ENCODE results near the gene RAPGEFL1. TPM values are rescaled to one million over a fixed set of nuclear protein-coding genes. Genes with fewer than 3 reads are reported as not detected.
"Not testable (repeated sequence)": the region's sequence is repeated elsewhere in the genome, so short reads cannot be mapped to it uniquely, and the experiment has no call there.

RAPGEFL1 gene
- polyA plus RNA-seq, 4 donors, result 24.5 to 121 (median 57.9) TPM

DNA sequence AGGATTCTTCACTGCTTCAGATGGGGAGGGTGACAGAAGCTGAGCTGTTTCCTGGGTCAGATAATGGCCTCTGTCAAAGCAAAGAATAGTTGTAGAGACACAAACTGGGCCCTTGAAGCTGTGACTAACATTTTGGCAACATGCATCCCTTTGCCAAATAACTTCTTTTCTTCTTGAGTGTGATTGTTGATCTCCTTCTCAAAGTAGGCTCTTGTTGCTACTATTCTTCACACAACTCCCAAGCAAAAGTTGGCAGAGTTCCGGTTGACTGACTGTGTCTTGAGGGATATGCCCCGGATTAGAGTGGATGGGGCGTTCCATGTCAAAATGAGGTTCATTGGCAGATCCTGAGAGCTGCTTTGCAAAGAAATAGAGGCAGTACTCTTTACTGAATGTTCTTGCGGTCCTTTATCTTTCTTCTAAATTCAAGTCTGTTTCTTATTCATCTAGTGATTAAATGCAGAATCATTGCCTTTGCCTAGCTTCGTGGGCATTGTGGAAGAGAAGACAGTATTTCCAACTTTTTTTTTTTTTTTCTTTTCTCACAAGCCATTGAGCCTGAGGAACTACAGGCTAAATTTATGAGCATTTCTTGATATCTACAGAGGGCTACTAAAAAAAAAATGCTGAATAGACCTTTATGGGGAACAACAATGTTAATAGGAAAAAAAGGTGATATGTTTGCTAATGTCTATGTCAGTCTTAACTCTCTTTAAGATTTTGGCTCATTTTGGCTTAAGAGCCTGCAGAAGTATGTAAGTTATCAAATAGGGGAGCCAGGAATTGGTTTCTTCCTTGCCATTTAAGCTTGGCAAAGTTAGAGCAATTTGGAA, 47.7 kb downstream of the RAPGEFL1 start:
- Histone ChIP-seq H3K27me3 (ENCODE audit: control insufficient read depth in 3 of 3, insufficient read depth in 3 of 3, low read length in 3 of 3) (no peaks in the 10 kb centered on the region), H3K4me3 (ENCODE audit: low read depth in 1 of 3, low read length in 3 of 3) (no peak overlapping the region), H3K9me3 (ENCODE audit: control insufficient read depth in 2 of 2, insufficient read depth in 1 of 2, low read depth in 1 of 2, low read length in 1 of 2) (no peaks in the 10 kb centered on the region), H3K4me1 (ENCODE audit: control insufficient read depth in 3 of 3, insufficient read depth in 2 of 3, low read depth in 1 of 3, low read length in 2 of 3) (peaks cover 0 to 4% (median 0%) of the 10 kb centered on the region in 3 donors), H3K27ac (ENCODE audit: low read depth in 1 of 3, low read length in 2 of 3) (peak overlapping the region in 1 of 3 donors; percentile 63), H3K36me3 (ENCODE audit: control insufficient read depth in 3 of 3, insufficient read depth in 2 of 3, low read depth in 1 of 3, low read length in 3 of 3) (peaks cover 0 to 22% (median 0%) of the 10 kb centered on the region in 3 donors)
- WGBS, 3 donors, result 70 to 88% (median 78%) methylated on average over 5 of the region's 5 CpGs
- no peak for FAIRE-seq
- DNase-seq, result no peak

DNA sequence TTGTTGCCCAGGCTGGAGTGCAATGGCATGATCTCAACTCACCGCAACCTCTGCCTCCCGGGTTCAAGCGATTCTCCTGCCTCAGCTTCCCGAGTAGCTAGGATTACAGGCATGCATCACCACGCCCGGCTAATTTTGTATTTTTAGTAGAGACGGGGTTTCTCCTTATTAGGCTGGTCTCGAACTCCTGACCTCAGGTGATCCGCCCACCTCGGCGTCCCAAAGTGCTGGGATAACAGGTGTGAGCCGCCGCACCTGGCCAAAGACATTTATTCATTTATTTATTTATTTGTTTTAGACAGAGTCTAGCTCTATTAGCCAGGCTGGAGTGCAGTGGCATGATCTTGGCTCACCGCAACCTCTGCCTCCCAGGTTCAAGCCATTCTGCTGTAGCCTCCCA, 51.9 kb downstream of the RAPGEFL1 start:
- H3K4me3 ChIP-seq (ENCODE audit: low read depth in 1 of 3, low read length in 3 of 3); H3K27ac ChIP-seq (ENCODE audit: low read depth in 1 of 3, low read length in 2 of 3); FAIRE-seq; H3K9me3 ChIP-seq (ENCODE audit: control insufficient read depth in 2 of 2, insufficient read depth in 1 of 2, low read depth in 1 of 2, low read length in 1 of 2); H3K27me3 ChIP-seq (ENCODE audit: control insufficient read depth in 3 of 3, insufficient read depth in 3 of 3, low read length in 3 of 3); DNase-seq; H3K4me1 ChIP-seq (ENCODE audit: control insufficient read depth in 3 of 3, insufficient read depth in 2 of 3, low read depth in 1 of 3, low read length in 2 of 3): not testable (repeated sequence)
- H3K36me3 ChIP-seq (ENCODE audit: control insufficient read depth in 3 of 3, insufficient read depth in 2 of 3, low read depth in 1 of 3, low read length in 3 of 3), result peaks cover 2 to 38% (median 3%) of the 10 kb centered on the region in 3 donors
- WGBS, 3 donors, result 95 to 97% (median 95%) methylated on average over 14 of the region's 14 CpGs

DNA sequence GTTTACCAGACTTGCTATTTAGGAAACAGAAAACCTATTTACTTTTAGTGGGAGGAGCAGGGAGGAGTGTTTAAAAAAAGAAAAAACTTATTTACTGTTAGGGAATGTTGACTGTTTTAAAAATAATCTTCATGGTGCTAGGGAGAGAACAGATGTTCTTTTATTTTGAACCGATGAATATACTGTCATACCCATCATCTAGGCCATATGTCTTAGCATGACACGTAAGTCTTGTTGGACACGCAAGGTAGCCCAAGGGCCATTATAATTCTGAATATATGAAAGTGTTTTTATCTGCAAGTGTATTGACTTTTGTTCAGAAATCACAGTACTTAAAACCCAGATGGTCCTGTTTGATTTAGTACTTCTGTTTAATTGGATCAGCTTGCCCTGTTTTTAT, 53.4 kb downstream of the RAPGEFL1 start:
- H3K36me3 ChIP-seq (ENCODE audit: control insufficient read depth in 3 of 3, insufficient read depth in 2 of 3, low read depth in 1 of 3, low read length in 3 of 3), result peaks cover 3 to 46% (median 4%) of the 10 kb centered on the region in 3 donors

DNA sequence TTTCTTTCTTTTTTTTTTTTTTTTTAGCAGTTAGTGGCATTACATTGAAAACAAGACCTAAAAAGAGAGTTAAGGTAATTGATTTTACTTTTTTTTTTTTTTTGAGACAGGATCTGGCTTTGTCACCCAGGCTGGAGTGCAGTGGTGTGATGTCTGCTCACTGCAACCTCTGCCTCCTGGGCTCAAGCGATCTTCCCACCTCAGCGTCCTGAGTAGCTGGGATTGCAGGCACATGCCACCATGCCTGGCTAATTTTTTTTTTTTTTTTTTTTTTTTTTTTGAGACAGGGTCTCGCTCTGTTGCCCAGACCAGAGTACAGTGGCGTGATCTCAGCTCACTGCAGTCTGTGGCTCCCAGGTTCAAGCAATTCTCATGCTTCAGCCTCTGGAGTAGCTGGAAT, 54.7 kb downstream of the RAPGEFL1 start:
- H3K9me3 ChIP-seq (ENCODE audit: control insufficient read depth in 2 of 2, insufficient read depth in 1 of 2, low read depth in 1 of 2, low read length in 1 of 2); FAIRE-seq: not testable (repeated sequence)
- peaks cover 4 to 52% (median 5%) of the 10 kb centered on the region in 3 donors for H3K36me3 ChIP-seq (ENCODE audit: control insufficient read depth in 3 of 3, insufficient read depth in 2 of 3, low read depth in 1 of 3, low read length in 3 of 3)

More for the DNA sequence above, 53.4 kb downstream of the RAPGEFL1 start:
- H3K4me1 ChIP-seq (ENCODE audit: control insufficient read depth in 3 of 3, insufficient read depth in 2 of 3, low read depth in 1 of 3, low read length in 2 of 3), result no peaks in the 10 kb centered on the region
- no peak for DNase-seq
- 84 to 95% (median 89%) methylated on average over 3 of the region's 3 CpGs for WGBS, 3 donors
- no peak overlapping the region for H3K4me3 ChIP-seq (ENCODE audit: low read depth in 1 of 3, low read length in 3 of 3)
- no peak overlapping the region for H3K27ac ChIP-seq (ENCODE audit: low read depth in 1 of 3, low read length in 2 of 3)
- no peak for FAIRE-seq
- H3K9me3 ChIP-seq (ENCODE audit: control insufficient read depth in 2 of 2, insufficient read depth in 1 of 2, low read depth in 1 of 2, low read length in 1 of 2), result no peaks in the 10 kb centered on the region
- H3K27me3 ChIP-seq (ENCODE audit: control insufficient read depth in 3 of 3, insufficient read depth in 3 of 3, low read length in 3 of 3), result no peaks in the 10 kb centered on the region

GRCh38 chr17:40241252-40241834, 64.1 kb downstream of the RAPGEFL1 start:
- H3K27ac ChIP-seq (ENCODE audit: low read depth in 1 of 3, low read length in 2 of 3), result no peak overlapping the region
- WGBS, 3 donors, result 77 to 95% (median 87%) methylated on average over 4 of the region's 4 CpGs
- no peaks in the 10 kb centered on the region for H3K9me3 ChIP-seq (ENCODE audit: control insufficient read depth in 2 of 2, insufficient read depth in 1 of 2, low read depth in 1 of 2, low read length in 1 of 2)
- DNase-seq (no peak), FAIRE-seq (no peak)
- H3K4me3 ChIP-seq (ENCODE audit: low read depth in 1 of 3, low read length in 3 of 3), result no peak overlapping the region
- H3K27me3 ChIP-seq (ENCODE audit: control insufficient read depth in 3 of 3, insufficient read depth in 3 of 3, low read length in 3 of 3), result no peaks in the 10 kb centered on the region
- peaks cover 0 to 19% (median 0%) of the 10 kb centered on the region in 3 donors for H3K36me3 ChIP-seq (ENCODE audit: control insufficient read depth in 3 of 3, insufficient read depth in 2 of 3, low read depth in 1 of 3, low read length in 3 of 3)
- peaks cover 0 to 3% (median 0%) of the 10 kb centered on the region in 3 donors for H3K4me1 ChIP-seq (ENCODE audit: control insufficient read depth in 3 of 3, insufficient read depth in 2 of 3, low read depth in 1 of 3, low read length in 2 of 3)

More for the DNA sequence above, 54.7 kb downstream of the RAPGEFL1 start:
- not testable (repeated sequence) for H3K27ac ChIP-seq (ENCODE audit: low read depth in 1 of 3, low read length in 2 of 3); H3K27me3 ChIP-seq (ENCODE audit: control insufficient read depth in 3 of 3, insufficient read depth in 3 of 3, low read length in 3 of 3); DNase-seq; H3K4me3 ChIP-seq (ENCODE audit: low read depth in 1 of 3, low read length in 3 of 3); H3K4me1 ChIP-seq (ENCODE audit: control insufficient read depth in 3 of 3, insufficient read depth in 2 of 3, low read depth in 1 of 3, low read length in 2 of 3)
- 97 to 98% (median 97%) methylated on average over 2 to 4 of the region's 4 CpGs for WGBS, 3 donors

DNA sequence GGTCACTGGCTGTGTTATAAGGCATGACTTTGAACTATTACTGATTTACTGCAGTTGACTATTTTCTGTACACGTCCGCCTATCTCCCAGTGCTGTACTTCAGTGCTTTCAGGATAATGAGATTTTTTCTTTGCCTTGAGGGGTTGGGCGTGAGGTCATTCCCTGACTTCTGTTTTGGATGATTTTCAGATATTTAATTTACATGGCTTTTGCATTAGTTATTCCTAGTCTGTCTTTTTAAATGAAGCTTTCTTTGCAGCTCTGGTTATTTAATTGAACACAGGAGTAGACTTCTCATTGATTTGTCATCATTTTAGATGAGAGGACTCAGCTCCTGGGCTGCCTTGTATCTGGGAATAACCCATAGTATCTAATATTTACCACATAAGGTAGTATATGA, 65.5 kb downstream of the RAPGEFL1 start:
- Histone ChIP-seq H3K36me3 (ENCODE audit: control insufficient read depth in 3 of 3, insufficient read depth in 2 of 3, low read depth in 1 of 3, low read length in 3 of 3) (peaks cover 0 to 18% (median 0%) of the 10 kb centered on the region in 3 donors), H3K27me3 (ENCODE audit: control insufficient read depth in 3 of 3, insufficient read depth in 3 of 3, low read length in 3 of 3) (no peaks in the 10 kb centered on the region), H3K4me3 (ENCODE audit: low read depth in 1 of 3, low read length in 3 of 3) (no peak overlapping the region), H3K4me1 (ENCODE audit: control insufficient read depth in 3 of 3, insufficient read depth in 2 of 3, low read depth in 1 of 3, low read length in 2 of 3) (peaks cover 0 to 3% (median 0%) of the 10 kb centered on the region in 3 donors), H3K27ac (ENCODE audit: low read depth in 1 of 3, low read length in 2 of 3) (no peak overlapping the region), H3K9me3 (ENCODE audit: control insufficient read depth in 2 of 2, insufficient read depth in 1 of 2, low read depth in 1 of 2, low read length in 1 of 2) (no peaks in the 10 kb centered on the region)
- DNase-seq (no peak), FAIRE-seq (no peak)
- 87 to 93% (median 91%) methylated on average over 3 of the region's 3 CpGs for WGBS, 3 donors

DNA sequence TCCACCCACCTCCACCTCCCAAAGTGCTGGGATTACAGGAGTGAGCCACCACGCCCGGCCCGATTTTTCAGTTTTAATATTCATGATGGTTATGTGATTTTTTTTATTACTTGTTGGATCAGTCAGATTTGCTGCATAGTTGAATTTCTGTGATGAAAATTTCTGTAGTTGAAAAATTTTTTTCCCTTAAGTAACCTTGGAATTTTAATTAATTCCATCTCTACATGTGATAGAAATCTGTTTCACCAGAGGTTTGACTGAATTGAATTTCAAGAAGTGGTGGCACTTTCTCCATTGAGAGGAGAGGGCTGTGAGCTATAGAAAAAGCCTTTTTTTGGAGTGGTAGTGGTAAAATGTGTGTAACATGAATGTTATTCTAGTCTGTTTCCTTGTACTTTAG, 66.5 kb downstream of the RAPGEFL1 start:
- Histone ChIP-seq H3K4me1 (ENCODE audit: control insufficient read depth in 3 of 3, insufficient read depth in 2 of 3, low read depth in 1 of 3, low read length in 2 of 3) (peaks cover 0 to 3% (median 0%) of the 10 kb centered on the region in 3 donors), H3K9me3 (ENCODE audit: control insufficient read depth in 2 of 2, insufficient read depth in 1 of 2, low read depth in 1 of 2, low read length in 1 of 2) (no peaks in the 10 kb centered on the region), H3K4me3 (ENCODE audit: low read depth in 1 of 3, low read length in 3 of 3) (no peak overlapping the region), H3K36me3 (ENCODE audit: control insufficient read depth in 3 of 3, insufficient read depth in 2 of 3, low read depth in 1 of 3, low read length in 3 of 3) (peaks cover 0 to 20% (median 0%) of the 10 kb centered on the region in 3 donors), H3K27me3 (ENCODE audit: control insufficient read depth in 3 of 3, insufficient read depth in 3 of 3, low read length in 3 of 3) (no peaks in the 10 kb centered on the region), H3K27ac (ENCODE audit: low read depth in 1 of 3, low read length in 2 of 3) (no peak overlapping the region)
- 91 to 93% (median 93%) methylated on average over 3 of the region's 3 CpGs for WGBS, 3 donors
- DNase-seq (no peak), FAIRE-seq (no peak)

GRCh38 chr17:40244255-40244654, 67.0 kb downstream of the RAPGEFL1 start:
- Histone ChIP-seq H3K36me3 (ENCODE audit: control insufficient read depth in 3 of 3, insufficient read depth in 2 of 3, low read depth in 1 of 3, low read length in 3 of 3) (peaks cover 0 to 19% (median 0%) of the 10 kb centered on the region in 3 donors), H3K27ac (ENCODE audit: low read depth in 1 of 3, low read length in 2 of 3) (no peak overlapping the region), H3K4me1 (ENCODE audit: control insufficient read depth in 3 of 3, insufficient read depth in 2 of 3, low read depth in 1 of 3, low read length in 2 of 3) (peaks cover 0 to 3% (median 0%) of the 10 kb centered on the region in 3 donors), H3K4me3 (ENCODE audit: low read depth in 1 of 3, low read length in 3 of 3) (no peak overlapping the region), H3K9me3 (ENCODE audit: control insufficient read depth in 2 of 2, insufficient read depth in 1 of 2, low read depth in 1 of 2, low read length in 1 of 2) (no peaks in the 10 kb centered on the region), H3K27me3 (ENCODE audit: control insufficient read depth in 3 of 3, insufficient read depth in 3 of 3, low read length in 3 of 3) (no peaks in the 10 kb centered on the region)
- 67 to 80% (median 74%) methylated on average over 4 of the region's 4 CpGs for WGBS, 3 donors
- FAIRE-seq (no peak), DNase-seq (no peak)
